ENCODE data around the gene MRPS12.
A peak's percentile ranks its signal among the peaks of the same experiment; 100 is the strongest.
"Not testable (repeated sequence)": the region's sequence is repeated elsewhere in the genome, so short reads cannot be mapped to it uniquely, and the experiment has no call there.

Gene MRPS12

GRCh38 chr19:38930776-38931520, at the start of gene MRPS12:
TSS of gene MRPS12 (plus strand) at chr19:38930944. CDS start at chr19:38931295, 351 bp downstream.
- DNase-seq (ENCODE audit: low read depth) = peak; percentile 99

DNA sequence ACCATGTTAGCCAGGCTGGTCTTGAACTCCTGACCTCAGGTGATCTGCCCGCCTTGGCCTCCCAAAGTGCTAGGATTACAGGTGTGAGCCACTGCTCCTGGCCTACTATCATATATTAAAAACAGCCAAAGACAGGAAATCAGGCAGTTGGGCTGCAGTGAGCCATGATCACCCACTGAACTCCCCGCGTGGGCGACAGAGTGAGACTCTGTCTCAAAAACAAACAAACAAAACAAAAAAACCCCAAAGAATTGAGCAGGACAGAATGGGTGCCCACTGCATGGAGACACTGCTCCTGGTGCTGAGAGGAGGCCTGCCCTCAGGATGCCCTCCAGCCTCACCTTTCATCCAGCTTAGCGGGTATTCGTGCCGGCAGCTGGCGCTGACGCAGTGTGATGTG, 47.5 kb upstream of the MRPS12 start:
- DNase-seq (ENCODE audit: low read depth) = no peak

DNA sequence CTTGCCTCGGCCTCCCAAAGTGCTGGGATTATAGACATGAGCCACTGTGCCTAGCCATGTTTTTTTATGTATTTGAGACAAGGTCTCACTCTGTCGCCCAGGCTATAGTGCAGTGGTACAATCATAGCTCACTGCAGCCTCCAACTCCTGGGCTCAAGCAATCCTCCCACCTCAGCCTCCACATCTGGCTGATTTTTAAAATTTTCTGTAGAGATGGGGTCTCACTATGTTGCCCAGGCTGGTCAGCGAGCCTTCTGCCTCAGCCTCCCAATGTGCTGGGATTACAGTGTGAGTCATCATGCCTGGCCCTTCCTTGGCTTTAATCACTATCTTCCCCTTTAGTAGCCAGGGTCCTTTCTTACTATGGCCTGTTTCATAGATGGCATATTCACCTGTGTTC, 46.1 kb upstream of the MRPS12 start:
- DNase-seq (ENCODE audit: low read depth) = not testable (repeated sequence)

GRCh38 chr19:38888876-38889275, 41.9 kb upstream of the MRPS12 start:
- no peak for DNase-seq (ENCODE audit: low read depth)

GRCh38 chr19:38889803-38890202, 40.9 kb upstream of the MRPS12 start:
- DNase-seq (ENCODE audit: low read depth) = no peak

DNA sequence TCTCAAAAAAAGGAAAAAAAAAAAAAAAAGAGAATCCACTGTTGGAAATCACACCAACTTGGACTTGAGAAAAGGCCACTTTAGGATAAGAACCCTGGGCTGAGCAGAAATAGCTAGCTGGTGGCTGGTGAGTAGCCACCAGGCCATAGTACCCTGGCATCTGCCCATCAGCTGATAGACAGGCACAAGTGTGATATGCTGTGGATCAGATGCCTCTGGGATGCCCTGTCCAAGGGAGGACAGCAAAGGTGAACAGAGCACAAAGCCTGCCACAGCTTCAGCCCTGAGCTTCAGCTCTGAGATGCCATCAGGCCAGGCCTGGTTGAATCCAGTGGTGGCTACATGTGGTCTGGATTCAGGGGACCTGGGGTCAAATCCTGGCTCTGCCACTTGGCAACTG, 40.1 kb upstream of the MRPS12 start:
- DNase-seq (ENCODE audit: low read depth) = no peak

DNA sequence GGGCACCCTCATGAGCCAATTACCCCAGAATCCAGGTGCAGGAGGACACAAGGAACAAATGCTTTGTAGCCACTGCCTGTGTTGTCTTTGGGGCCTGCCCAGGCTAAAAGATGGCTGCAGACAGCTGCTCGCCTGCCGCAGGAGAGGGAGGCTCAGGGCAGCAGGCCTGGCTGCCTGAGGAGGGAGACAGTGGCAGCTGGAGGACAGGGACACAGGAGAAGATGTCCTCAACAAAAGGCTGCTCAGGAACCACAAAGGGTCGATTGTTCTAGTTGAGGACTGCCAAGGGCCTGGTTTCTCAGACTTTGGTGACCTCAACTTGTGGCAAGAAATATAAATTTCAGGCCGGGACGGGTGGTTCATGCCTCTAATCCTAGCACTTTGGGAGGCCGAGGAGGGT, 39.0 kb upstream of the MRPS12 start:
- DNase-seq (ENCODE audit: low read depth) = no peak

GRCh38 chr19:38892841-38893240, 37.9 kb upstream of the MRPS12 start:
- DNase-seq (ENCODE audit: low read depth) = no peak

GRCh38 chr19:38893341-38893771, 37.4 kb upstream of the MRPS12 start:
- no peak for DNase-seq (ENCODE audit: low read depth)

- no peak for DNase-seq (ENCODE audit: low read depth)
Observed at GRCh38 chr19:38894968-38895367, 35.8 kb upstream of the MRPS12 start.

GRCh38 chr19:38898788-38899446, 31.8 kb upstream of the MRPS12 start:
- DNase-seq (ENCODE audit: low read depth) = peak; percentile 20

DNA sequence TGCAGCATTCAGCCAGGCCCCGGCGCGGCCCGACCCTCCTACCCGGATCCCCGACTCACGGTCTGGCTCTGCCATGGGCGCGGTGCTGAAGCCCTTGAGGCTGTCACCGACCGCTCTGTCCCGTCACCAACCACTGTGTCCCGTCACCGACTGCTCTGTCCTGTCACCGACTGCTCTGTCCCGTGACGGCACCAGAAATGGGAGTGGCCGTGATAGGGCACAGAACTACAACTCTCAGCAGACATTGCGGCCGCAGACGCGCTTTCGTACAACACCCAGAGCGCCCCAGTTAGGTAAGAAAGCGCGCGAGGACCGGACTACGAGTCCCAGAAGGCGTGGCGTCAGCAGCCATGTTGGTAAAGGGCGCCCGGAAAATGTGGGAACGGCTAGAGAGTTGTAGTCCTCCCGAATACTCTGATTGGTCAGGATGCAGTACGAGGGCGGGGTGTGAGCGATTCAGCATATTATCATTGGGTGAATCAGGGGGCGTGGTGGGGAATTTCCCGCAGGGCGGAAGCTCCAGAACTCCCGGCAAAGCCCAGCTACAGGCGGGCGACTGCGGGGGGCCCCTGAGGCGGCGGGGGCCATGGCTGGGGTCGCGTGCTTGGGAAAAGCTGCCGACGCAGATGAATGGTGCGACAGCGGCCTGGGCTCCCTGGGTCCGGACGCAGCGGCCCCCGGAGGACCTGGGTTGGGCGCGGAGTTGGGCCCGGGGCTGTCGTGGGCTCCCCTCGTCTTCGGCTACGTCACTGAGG, 31.1 kb upstream of the MRPS12 start, which contains the start of the genes NFKBIB and SIRT2:
Gene NFKBIB, plus strand, starts transcription at position 523 of the 755 bp plus-strand sequence. Its CDS starts 64 bp downstream, at position 587.
Gene SIRT2, minus strand, starts transcription at position 172 of the 755 bp plus-strand sequence. Its CDS starts 97 bp downstream, at position 75.
- DNase-seq (ENCODE audit: low read depth) = peak; percentile 99

GRCh38 chr19:38900202-38900629, 30.5 kb upstream of the MRPS12 start:
- no peak for DNase-seq (ENCODE audit: low read depth)

- peak; percentile 60 for DNase-seq (ENCODE audit: low read depth)
Observed at GRCh38 chr19:38900743-38901190, 30.0 kb upstream of the MRPS12 start.

GRCh38 chr19:38901683-38902082, 29.1 kb upstream of the MRPS12 start:
- no peak for DNase-seq (ENCODE audit: low read depth)

DNA sequence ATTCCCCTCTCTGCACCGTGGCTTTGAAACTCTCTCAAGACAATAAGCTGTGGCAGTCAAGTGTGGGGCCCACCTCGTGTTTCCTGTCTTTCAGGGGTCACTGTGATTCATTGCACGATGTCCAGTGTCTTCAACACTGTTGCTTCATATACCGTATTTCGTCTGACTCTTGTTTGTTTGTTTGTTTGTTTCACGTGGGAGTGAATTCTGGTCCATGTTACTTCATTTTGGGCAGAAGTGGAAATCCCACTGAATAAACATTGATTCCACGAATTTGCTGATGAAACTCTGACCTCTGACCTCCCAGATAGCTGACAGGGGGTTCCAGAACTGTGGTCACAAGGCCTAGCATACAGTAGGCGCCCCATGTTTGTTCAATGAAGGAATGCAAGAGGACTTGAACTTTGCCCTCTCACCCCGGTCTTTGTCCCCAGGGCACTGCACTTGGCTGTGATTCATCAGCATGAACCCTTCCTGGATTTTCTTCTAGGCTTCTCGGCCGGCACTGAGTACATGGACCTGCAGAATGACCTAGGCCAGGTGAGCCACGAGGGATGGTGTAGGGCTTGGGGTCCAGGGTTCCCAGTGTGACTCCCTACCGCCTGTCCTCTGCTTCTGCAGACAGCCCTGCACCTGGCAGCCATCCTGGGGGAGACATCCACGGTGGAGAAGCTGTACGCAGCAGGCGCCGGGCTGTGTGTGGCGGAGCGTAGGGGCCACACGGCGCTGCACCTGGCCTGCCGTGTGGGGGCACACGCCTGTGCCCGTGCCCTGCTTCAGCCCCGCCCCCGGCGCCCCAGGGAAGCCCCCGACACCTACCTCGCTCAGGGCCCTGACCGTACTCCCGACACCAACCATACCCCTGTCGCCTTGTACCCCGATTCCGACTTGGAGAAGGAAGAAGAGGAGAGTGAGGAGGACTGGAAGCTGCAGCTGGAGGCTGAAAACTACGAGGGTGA, 25.9 kb upstream of the MRPS12 start:
- no peak for DNase-seq (ENCODE audit: low read depth)

GRCh38 chr19:38905620-38906019, 25.1 kb upstream of the MRPS12 start:
- no peak for DNase-seq (ENCODE audit: low read depth)

GRCh38 chr19:38907227-38907626, 23.5 kb upstream of the MRPS12 start:
- no peak for DNase-seq (ENCODE audit: low read depth)

- DNase-seq (ENCODE audit: low read depth) = no peak
Observed at GRCh38 chr19:38907670-38908069, 23.1 kb upstream of the MRPS12 start.

DNA sequence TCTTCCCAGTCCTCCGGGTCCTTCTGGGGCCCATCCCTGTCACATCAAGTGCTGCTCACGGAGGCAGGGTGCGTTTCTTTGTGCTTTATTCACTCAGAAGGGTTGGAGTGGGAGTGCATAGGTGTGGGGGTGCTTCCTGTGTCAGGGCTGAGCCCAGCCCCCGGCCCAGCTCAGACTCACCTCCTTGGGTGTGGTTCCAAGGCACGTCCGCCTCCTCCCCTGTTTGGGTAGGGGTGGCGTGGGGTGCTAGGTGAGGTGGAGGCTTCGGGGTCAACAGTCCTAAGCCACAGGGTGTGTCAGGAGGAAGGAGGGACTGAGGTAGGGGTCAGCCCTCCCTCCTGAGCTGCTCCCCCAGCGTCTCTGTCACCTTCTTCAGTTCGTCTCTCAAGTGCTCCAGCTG, 21.8 kb upstream of the MRPS12 start:
- no peak for DNase-seq (ENCODE audit: low read depth)

DNA sequence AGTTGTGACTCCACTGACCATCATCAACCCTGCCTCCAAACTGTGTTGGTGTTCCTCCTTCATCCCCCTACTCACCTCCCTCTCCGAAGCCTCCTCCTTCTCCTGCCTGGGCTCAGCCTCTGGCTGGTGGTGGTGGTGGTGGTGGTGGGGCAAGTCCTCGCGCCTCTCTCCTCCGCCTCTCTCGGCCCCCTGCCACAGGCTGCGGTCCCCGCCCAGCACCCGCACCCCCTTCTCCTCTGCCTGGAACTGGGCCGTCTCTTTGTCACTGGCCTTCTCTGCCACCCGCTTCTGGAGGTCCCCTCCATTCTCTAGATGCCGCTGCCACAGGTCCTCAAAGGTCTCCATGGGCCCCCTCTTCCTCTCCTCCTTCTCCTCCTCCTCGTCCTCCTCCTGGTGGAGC, 20.3 kb upstream of the MRPS12 start:
- DNase-seq (ENCODE audit: low read depth) = no peak

Measured in amniotic epithelial cell (primary cell).